Kidney epithelial cell (primary cell): Measurements from ENCODE around the gene DHRSX. TPM values are rescaled to one million over a fixed set of nuclear protein-coding genes. Genes with fewer than 3 reads are reported as not detected.

Experiments
- DNase-seq: peaks from one replicate; pipeline ENCODE4 v3.0.0-alpha.2; 2010; ENCODE audit warnings: low read depth
- H3K27me3 ChIP-seq: 2 replicates; pipeline ENCODE4 v1.6.0; 2011; ENCODE audit warnings: low read length; ENCODE audit not compliant: control insufficient read depth, insufficient read depth
- H3K36me3 ChIP-seq: 2 replicates; pipeline ENCODE4 v1.5.1; 2011; ENCODE audit warnings: low read length; ENCODE audit not compliant: control insufficient read depth, insufficient read depth
- H3K4me3 ChIP-seq: 2 replicates; pipeline ENCODE4 v1.5.1; 2011; ENCODE audit warnings: low read depth, mild to moderate bottlenecking, control low read depth, low read length
- total RNA-seq: library from RNA; depleted of rRNA; stranded (reverse); fragments of >200 nt; gene quantifications from 2 replicates; pipeline ENCODE4 v1.2.3, GENCODE V29; 2015
- TF ChIP-seq, protein P1 (sequence below): IDR thresholded peaks from 2 replicates; pipeline ENCODE4 v1.5.1; 2011; ENCODE audit warnings: mild to moderate bottlenecking, moderate library complexity, low read length, control low read depth, inconsistent platforms; ENCODE audit not compliant: insufficient read depth, poor library complexity, severe bottlenecking

DHRSX gene
- total RNA-seq, 1 donor from 2014 or later: 31.2 TPM

DNA sequence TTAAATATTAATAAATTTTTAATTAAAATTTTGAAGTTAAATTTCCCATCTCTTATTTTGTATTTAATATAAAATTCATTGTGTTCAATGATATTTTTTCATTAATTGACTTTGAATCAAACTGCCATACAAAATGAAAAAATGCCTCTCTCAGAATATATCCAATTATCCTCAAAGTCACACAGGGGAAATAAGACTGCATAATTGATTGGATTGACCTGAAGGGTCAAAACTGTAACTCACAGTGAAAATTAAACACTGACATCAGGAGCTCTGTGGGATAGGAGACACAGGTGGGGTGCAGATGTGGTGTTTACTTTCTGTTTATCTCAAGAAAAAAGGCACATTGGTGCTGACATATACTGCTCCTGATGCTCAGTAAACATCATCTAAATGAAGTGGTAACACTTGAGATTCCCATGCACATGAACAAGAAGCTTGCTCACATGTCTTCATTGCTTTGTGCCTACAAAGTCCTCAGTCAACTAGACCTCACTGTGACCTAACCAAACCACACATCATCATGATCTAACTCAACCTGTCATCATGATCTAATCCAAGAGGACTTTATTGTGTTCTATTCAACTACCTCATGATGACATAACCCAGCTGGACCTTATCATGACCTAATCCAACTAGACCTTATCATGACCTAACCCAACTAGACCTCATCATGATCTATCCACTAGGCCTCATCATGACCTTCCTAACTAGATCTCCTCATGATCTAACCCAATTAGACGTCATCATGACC lies 83.7 kb downstream of the DHRSX start:
- Histone ChIP-seq H3K27me3 (no peaks in the 10 kb centered on the region), H3K36me3 (no peaks in the 10 kb centered on the region), H3K4me3 (no peak overlapping the region)
- TF ChIP-seq, protein P1, sequence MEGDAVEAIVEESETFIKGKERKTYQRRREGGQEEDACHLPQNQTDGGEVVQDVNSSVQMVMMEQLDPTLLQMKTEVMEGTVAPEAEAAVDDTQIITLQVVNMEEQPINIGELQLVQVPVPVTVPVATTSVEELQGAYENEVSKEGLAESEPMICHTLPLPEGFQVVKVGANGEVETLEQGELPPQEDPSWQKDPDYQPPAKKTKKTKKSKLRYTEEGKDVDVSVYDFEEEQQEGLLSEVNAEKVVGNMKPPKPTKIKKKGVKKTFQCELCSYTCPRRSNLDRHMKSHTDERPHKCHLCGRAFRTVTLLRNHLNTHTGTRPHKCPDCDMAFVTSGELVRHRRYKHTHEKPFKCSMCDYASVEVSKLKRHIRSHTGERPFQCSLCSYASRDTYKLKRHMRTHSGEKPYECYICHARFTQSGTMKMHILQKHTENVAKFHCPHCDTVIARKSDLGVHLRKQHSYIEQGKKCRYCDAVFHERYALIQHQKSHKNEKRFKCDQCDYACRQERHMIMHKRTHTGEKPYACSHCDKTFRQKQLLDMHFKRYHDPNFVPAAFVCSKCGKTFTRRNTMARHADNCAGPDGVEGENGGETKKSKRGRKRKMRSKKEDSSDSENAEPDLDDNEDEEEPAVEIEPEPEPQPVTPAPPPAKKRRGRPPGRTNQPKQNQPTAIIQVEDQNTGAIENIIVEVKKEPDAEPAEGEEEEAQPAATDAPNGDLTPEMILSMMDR: no peak
- no peak for DNase-seq

DNA sequence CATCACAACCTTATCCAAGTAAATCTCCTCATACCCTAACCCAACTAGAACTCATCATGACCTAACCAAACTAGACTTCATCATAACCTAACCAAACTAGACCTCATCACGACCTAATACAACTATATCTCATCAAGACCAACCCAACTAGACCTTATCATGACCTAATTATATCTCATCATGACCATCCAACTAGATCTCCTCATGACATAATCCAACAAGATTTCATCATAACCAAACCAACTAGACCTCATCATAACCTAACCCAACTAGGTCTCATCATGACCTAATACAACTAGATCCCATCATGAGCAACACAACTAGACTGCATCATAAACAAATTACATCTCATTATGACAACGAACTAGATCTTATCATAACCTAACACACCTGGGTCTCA lies 86.4 kb downstream of the DHRSX start:
- DNase-seq: no peak
- H3K36me3 ChIP-seq: no peaks in the 10 kb centered on the region
- no peak overlapping the region for H3K4me3 ChIP-seq
- TF ChIP-seq, protein P1: no peak
- no peaks in the 10 kb centered on the region for H3K27me3 ChIP-seq

DNA sequence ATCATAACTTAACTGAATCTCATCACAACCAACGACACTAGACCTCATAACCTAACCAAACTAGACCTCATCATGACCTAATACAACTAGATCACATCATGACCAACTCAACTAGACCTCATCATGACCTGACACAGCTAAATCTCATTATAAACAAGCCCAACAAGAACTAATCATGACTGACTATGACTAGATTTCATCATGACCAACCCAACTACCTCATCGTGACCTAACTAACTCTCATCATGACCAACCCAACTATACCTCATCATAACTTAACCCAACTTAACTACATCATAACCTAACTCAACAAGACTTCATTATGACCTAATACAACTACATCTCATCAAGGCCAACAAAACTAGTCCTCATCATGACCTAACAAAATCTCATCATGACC lies 86.8 kb downstream of the DHRSX start:
- Histone ChIP-seq H3K27me3 (no peaks in the 10 kb centered on the region), H3K36me3 (no peaks in the 10 kb centered on the region), H3K4me3 (no peak overlapping the region)
- DNase-seq: no peak
- TF ChIP-seq, protein P1: no peak

DNA sequence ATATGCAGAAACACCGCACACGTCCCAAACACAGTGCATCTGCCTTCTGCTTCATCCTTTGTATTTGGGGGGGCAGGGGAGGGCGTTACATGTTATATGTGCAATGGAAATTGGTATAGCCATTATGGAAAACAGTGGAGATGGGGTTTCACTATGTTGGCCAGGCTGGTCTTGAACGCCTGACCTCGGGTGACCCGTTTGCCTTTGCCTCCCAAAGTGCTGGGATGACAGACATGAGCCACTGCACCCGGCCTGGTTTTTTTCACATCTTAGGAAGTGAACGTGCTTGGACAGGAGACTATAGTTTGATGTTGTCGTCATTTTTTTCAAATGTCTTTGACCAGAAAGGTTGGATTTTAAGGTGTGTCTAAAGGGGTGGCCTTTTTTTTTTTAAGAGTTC lies 88.6 kb downstream of the DHRSX start:
- Histone ChIP-seq H3K27me3 (no peaks in the 10 kb centered on the region), H3K36me3 (no peaks in the 10 kb centered on the region), H3K4me3 (no peak overlapping the region)
- TF ChIP-seq, protein P1: no peak
- no peak for DNase-seq

DNA sequence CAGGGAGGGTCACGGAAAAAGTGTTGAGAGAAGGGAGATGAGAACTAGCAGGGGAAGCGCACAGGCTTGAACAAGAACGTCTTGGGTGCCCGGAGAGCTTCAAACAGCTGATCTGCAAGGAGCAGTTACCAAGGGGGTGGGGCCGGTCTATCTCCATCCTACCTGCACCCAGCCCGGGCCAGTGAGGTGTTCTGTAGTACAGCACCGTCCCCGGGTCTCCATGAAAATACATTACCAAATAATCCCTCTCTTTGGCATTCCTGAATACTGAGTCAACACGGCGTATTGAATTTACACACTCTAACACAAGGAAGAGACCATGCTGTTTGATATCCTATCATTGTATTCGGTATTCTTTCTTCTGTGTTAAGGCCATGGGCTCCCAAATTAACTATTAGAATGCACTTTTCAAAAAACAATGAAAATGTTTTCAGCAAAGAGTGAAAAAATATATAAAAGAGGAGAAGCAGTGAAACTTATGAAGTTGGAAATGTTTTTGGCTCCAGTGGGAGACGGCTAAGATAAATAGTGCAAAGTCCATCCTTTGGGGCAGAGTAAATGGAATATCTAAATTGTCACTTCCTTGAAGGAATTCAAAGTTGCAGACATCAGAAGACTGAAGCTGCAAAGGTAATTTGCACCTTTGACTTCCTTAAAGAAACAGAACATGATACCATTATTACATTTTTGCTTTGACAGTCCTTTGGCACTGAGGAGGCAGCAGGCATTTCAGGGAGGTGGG lies 90.3 kb downstream of the DHRSX start:
- no peak for DNase-seq
- Histone ChIP-seq H3K4me3 (no peak overlapping the region), H3K36me3 (no peaks in the 10 kb centered on the region), H3K27me3 (no peaks in the 10 kb centered on the region)
- TF ChIP-seq, protein P1: no peak
